K562 (cell line): ENCODE results near the gene SHISAL2A. TPM values are rescaled to one million over a fixed set of nuclear protein-coding genes. Genes with fewer than 3 reads are reported as not detected.

Experiments
- DIDO1 ChIP-seq: fragments of 450-650 bp; IDR thresholded peaks from 2 replicates; pipeline ENCODE4 v1.6.1; 2016; ENCODE audit warnings: low read depth, missing biosample characterization, missing genetic modification characterization
- HDAC1 ChIP-seq, 2 experiments: fragments of 450-650 bp; IDR thresholded peaks; 2 replicates each; pipeline ENCODE4 v1.6.1; 2016 to 2017; ENCODE audit warnings: inconsistent platforms in 1 of 2, mild to moderate bottlenecking in 1 of 2, moderate library complexity in 1 of 2
- HDAC8 ChIP-seq: fragments of 450-650 bp; IDR thresholded peaks from 2 replicates; pipeline ENCODE4 v1.6.1; 2016; ENCODE audit warnings: mild to moderate bottlenecking, missing genetic modification characterization, moderate library complexity, missing compliant biosample characterization
- HEY1 ChIP-seq: fragments of 250-450 bp; sonication (Bioruptor Pico); IDR thresholded peaks from 2 replicates; pipeline ENCODE4 v1.5.0; 2020; ENCODE audit warnings: mild to moderate bottlenecking, moderate library complexity, borderline replicate concordance
- MAZ ChIP-seq, 2 experiments: fragments of 450-650 bp in 1 of 2; sonication (generic) in 1 of 2; formaldehyde crosslinking; IDR thresholded peaks in 1 of 2; conservative IDR thresholded peaks in 1 of 2; 2 replicates each; pipeline versions ENCODE4 v1.4.0 to v1.5.0; 2020; ENCODE audit warnings: mild to moderate bottlenecking in 1 of 2, missing genetic modification reagents in 1 of 2
- POLR2A ChIP-seq: fragments of 450-650 bp; conservative IDR thresholded peaks from 2 replicates; pipeline ENCODE4 v1.6.1; 2016
- SP2 ChIP-seq: IDR thresholded peaks from 2 replicates; pipeline ENCODE4 v1.6.1; 2011; ENCODE audit warnings: mild to moderate bottlenecking, low read depth, low read length, moderate library complexity; ENCODE audit not compliant: poor library complexity, severe bottlenecking; ENCODE audit errors: extremely low read depth
- STAT5B ChIP-seq: fragments of 250-450 bp; sonication (Bioruptor Pico); IDR thresholded peaks from 2 replicates; pipeline ENCODE4 v1.8.0; 2021; ENCODE audit warnings: mild to moderate bottlenecking, inconsistent platforms
- THAP12 ChIP-seq: fragments of 250-450 bp; sonication (Bioruptor Pico); IDR thresholded peaks from 2 replicates; pipeline ENCODE4 v1.9.0; 2021; ENCODE audit warnings: mild to moderate bottlenecking, inconsistent platforms
- ZBTB1 ChIP-seq: sonication (generic); formaldehyde crosslinking; IDR thresholded peaks from 2 replicates; pipeline ENCODE4 v1.8.1; 2023; ENCODE audit warnings: missing genetic modification reagents, low read depth, mild to moderate bottlenecking, borderline replicate concordance
- ZNF274 ChIP-seq: IDR thresholded peaks from 2 replicates; pipeline ENCODE4 v1.6.1; 2011; ENCODE audit warnings: low read depth, mild to moderate bottlenecking, low read length, moderate library complexity, borderline replicate concordance
- ZNF318 ChIP-seq, 2 experiments: fragments of 450-650 bp; IDR thresholded peaks; 2 replicates each; pipeline ENCODE4 v1.6.1; 2016; ENCODE audit warnings: mild to moderate bottlenecking in 2 of 2, borderline replicate concordance in 1 of 2, low read depth in 1 of 2, moderate library complexity in 1 of 2
- ZNF778 ChIP-seq: fragments of 450-650 bp; formaldehyde crosslinking; IDR thresholded peaks from 2 replicates; pipeline ENCODE4 v1.4.0; 2020; ENCODE audit warnings: mild to moderate bottlenecking, moderate library complexity
- polyA plus RNA-seq, 8 experiments: library from polyadenylated mRNA; depleted of rRNA in 4 of 8; stranded (reverse) in 5 of 8; unstranded in 3 of 8; fragments of >200 nt; fragmentation: Nextera tagmentation in 2 of 8; fragmentation: Illumina TruSeq in 1 of 8; extraction: Ambion mirVana in 2 of 8; extraction: Trizol in 1 of 8; gene quantifications; 2 replicates each; pipeline versions ENCODE4 v1.2.1 to v1.2.3, GENCODE V29; 2011 to 2014; ENCODE audit warnings: inconsistent platforms in 1 of 8, missing spikeins in 1 of 8
- total RNA-seq, 7 experiments: library from RNA; depleted of rRNA in 6 of 7; stranded (reverse); fragments of >200 nt in 6 of 7; fragmentation: Illumina TruSeq in 2 of 7; extraction: Trizol in 2 of 7; gene quantifications; 2 replicates each; pipeline versions ENCODE4 v1.2.1 to v1.2.3, GENCODE V29; 2011 to 2021; ENCODE audit warnings: low replicate concordance in 1 of 7

The SHISAL2A gene
- total and polyA plus RNA-seq, 9 of the 15 experiments (the other 6 are each of a cell fraction or from before 2014, with no cell fraction given) = 0.11 TPM; not detected in 8

DNA sequence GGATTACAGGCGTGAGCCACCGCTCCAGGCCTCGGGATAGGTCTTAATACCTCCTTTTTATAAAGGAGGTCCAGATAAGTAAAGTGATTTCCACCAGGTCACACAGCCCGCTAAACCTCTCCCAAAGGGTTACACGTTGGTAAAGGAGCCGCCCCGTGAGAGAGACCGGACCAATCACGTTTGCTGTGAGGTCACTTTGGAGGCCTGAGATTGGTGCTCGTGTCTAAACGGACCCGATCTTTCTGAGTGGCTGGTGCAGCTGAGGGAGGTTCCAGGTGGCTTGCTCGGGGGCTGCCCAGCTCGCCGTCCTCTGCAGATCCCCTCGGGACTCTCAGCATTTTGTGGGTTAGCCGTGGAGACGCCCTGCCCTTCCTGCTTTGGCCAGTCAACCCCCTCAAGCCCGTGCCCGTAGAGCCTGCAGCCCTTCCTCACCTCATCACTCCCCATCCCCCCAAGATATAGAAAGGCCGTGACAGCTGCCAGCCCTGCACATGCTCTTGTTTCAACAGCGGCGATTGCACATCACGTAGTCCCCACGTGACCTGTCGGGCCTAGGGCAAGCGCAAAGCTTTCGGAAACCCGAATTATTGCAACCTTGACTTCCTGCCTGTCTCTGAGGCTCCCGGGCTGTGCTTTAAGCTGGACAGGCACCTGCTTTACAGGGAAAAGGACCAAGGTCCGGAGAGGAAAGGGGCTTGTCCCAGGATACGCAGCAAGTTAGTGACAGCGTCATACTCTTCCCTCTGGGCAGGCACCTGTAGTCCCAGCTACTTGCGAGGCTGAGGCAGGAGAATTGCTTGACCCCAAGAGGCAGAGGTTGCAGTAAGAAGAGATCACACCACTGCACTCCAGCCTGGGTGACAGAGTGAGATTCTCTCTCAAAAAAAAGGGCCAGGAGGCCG, 70.2 kb downstream of the SHISAL2A start (continued):
- TF ChIP-seq ZNF318 (IDR thresholded peaks at IDR 0.05; ENCODE audit: borderline replicate concordance in 1 of 2, low read depth in 1 of 2) = peak in 1 of 2 experiments; percentile 91; a peak in 2 of 4 replicates
- TF ChIP-seq HDAC1 (IDR thresholded peaks at IDR 0.05) = peak in 1 of 2 experiments; percentile 95; a peak in 2 of 4 replicates
- TF ChIP-seq STAT5B = no peak
- TF ChIP-seq ZNF274 = no peak
- TF ChIP-seq DIDO1 (tag) = peak; percentile 36; the same call in 1 of the 2 replicates
- TF ChIP-seq SP2 = peak; percentile 55
- no peak for TF ChIP-seq THAP12
- peak; percentile 88 for TF ChIP-seq HDAC8 (tag)
- TF ChIP-seq HEY1 = no peak
- TF ChIP-seq POLR2A = peak; percentile 71
- no peak for TF ChIP-seq ZNF778 (CRISPR knock-in tag)
- TF ChIP-seq MAZ (CRISPR knock-in tag; conservative IDR thresholded peaks at IDR 0.05 in 1 of 2, IDR thresholded peaks at IDR 0.05 in 1 of 2) = peak; percentile 52 to 54; a peak in 3 of 4 replicates
- TF ChIP-seq ZBTB1 (CRISPR knock-in tag) = peak; percentile 74; the same call in 1 of the 2 replicates
